HCT116 (cell line): ENCODE data around the gene SLC26A3. TPM values are rescaled to one million over a fixed set of nuclear protein-coding genes. Genes with fewer than 3 reads are reported as not detected.

ENCODE experiments used
- ATAC-seq: fragments of 200-7000 bp; cut with Tn5 transposase; 2 replicates; pipeline ENCODE4 v1.9.1; 2020; ENCODE audit warnings: mild to moderate bottlenecking, moderate library complexity
- BruUV-seq: library from RNA; stranded (reverse); fragments of 400-500 nt; replicated peaks from 2 replicates; lab custom pipeline; 2021; lab: Mats Ljungman, UMichigan
- CTCF ChIA-PET: fragments of 300-600 bp; sonication (Branson Sonifier 250); formaldehyde crosslinking; loops from one replicate; lab custom pipeline; 2021; ENCODE audit warnings: antibody characterized with exemption; lab: Charles Lee
- POLR2A ChIA-PET: fragments of 300-600, 350-600 bp; sonication (Branson Sonifier 250); formaldehyde crosslinking; loops from one replicate; lab custom pipeline; 2021; ENCODE audit warnings: antibody characterized with exemption; lab: Charles Lee
- RAD21 ChIA-PET, 2 experiments: fragments of 300-600 bp; sonication (Branson Sonifier 250); formaldehyde crosslinking; loops; one replicate each; lab custom pipeline; 2023; ENCODE audit warnings: low total read pairs in 2 of 2; ENCODE audit not compliant: uncharacterized antibody in 2 of 2, unreplicated experiment in 2 of 2, low non-redundant PET in 1 of 2; lab: Charles Lee
- DNase-seq: peaks from one replicate; pipeline ENCODE4 v3.0.0-alpha.2; 2010; ENCODE audit warnings: low read depth, low spot score
- H2AFZ ChIP-seq: fragments of 200-600 bp; shearing (Covaris generic), sonication (generic); 2 replicates; pipeline ENCODE4 v1.6.1; 2017; ENCODE audit warnings: low read depth, mixed run types, mixed read lengths, antibody characterized with exemption, low read length; ENCODE audit not compliant: poor library complexity, severe bottlenecking
- H3K27ac ChIP-seq: 2 replicates; pipeline ENCODE4 v1.5.1; 2012; ENCODE audit warnings: low read depth, low read length
- H3K27me3 ChIP-seq: fragments of 200-600 bp; sonication (generic); 2 replicates; pipeline ENCODE4 v1.6.1; 2016; ENCODE audit warnings: mixed run types, low read length, mixed read lengths; ENCODE audit not compliant: insufficient read depth
- H3K36me3 ChIP-seq, 2 experiments: fragments of 200-500 bp in 1 of 2; fragments of 200-600 bp in 1 of 2; sonication (Bioruptor generic) in 1 of 2; sonication (generic) in 1 of 2; 2 replicates each; pipeline versions ENCODE4 v1.5.1 to v1.6.1; 2014 to 2016; ENCODE audit warnings: low read length in 2 of 2, inconsistent platforms in 1 of 2, mixed read lengths in 1 of 2, mixed run types in 1 of 2; ENCODE audit not compliant: insufficient read depth in 2 of 2, control insufficient read depth in 1 of 2
- H3K4me1 ChIP-seq, 2 experiments: fragments of 200-600 bp in 1 of 2; sonication (generic) in 1 of 2; 2 replicates each; pipeline versions ENCODE4 v1.5.1 to v1.6.1; 2012 to 2017; ENCODE audit warnings: low read length in 2 of 2, inconsistent platforms in 1 of 2, mild to moderate bottlenecking in 1 of 2, mixed read lengths in 1 of 2, mixed run types in 1 of 2, moderate library complexity in 1 of 2; ENCODE audit not compliant: insufficient read depth in 2 of 2, control insufficient read depth in 1 of 2
- H3K4me2 ChIP-seq: fragments of 200-600 bp; sonication (generic); 2 replicates; pipeline ENCODE4 v1.6.1; 2017; ENCODE audit warnings: mixed run types, low read length, mixed read lengths
- H3K4me3 ChIP-seq, 2 experiments: fragments of 200-600 bp in 1 of 2; sonication (generic) in 1 of 2; replicated peaks in 1 of 2; 2 replicates each; pipeline ENCODE4 v1.5.1; 2011 to 2016; ENCODE audit warnings: low read length in 2 of 2, control low read depth in 1 of 2, low read depth in 1 of 2, mild to moderate bottlenecking in 1 of 2, mixed read lengths in 1 of 2, mixed run types in 1 of 2
- H3K79me2 ChIP-seq: fragments of 200-600 bp; sonication (generic); 2 replicates; pipeline ENCODE4 v1.6.1; 2017; ENCODE audit warnings: mild to moderate bottlenecking, mixed run types, low read length, moderate library complexity, mixed read lengths; ENCODE audit not compliant: insufficient read depth
- H3K9ac ChIP-seq: fragments of 200-600 bp; sonication (generic); 2 replicates; pipeline ENCODE4 v1.6.1; 2016; ENCODE audit warnings: low read length, mixed read lengths
- H3K9me2 ChIP-seq: fragments of 200-600 bp; sonication (generic), shearing (Covaris generic); 2 replicates; pipeline ENCODE4 v1.6.1; 2017; ENCODE audit warnings: mixed run types, mild to moderate bottlenecking, moderate library complexity; ENCODE audit not compliant: insufficient read depth
- H3K9me3 ChIP-seq, 2 experiments: fragments of 200-500 bp in 1 of 2; fragments of 200-600 bp in 1 of 2; sonication (Bioruptor generic) in 1 of 2; sonication (generic) in 1 of 2; 2 replicates each; pipeline ENCODE4 v1.6.1; 2014 to 2017; ENCODE audit warnings: low read length in 2 of 2, mixed read lengths in 2 of 2, inconsistent platforms in 1 of 2, low read depth in 1 of 2, mild to moderate bottlenecking in 1 of 2, mixed run types in 1 of 2, moderate library complexity in 1 of 2; ENCODE audit not compliant: control insufficient read depth in 1 of 2, insufficient read depth in 1 of 2
- H4K20me1 ChIP-seq: fragments of 200-600 bp; sonication (generic), shearing (Covaris generic); 2 replicates; pipeline ENCODE4 v1.6.1; 2017; ENCODE audit warnings: mixed run types, mild to moderate bottlenecking, moderate library complexity; ENCODE audit not compliant: insufficient read depth
- CBX3 ChIP-seq: IDR thresholded peaks from 2 replicates; pipeline ENCODE4 v1.6.1; 2012; ENCODE audit warnings: low read depth
- CEBPB ChIP-seq: IDR thresholded peaks from 2 replicates; pipeline ENCODE4 v1.6.1; 2012; ENCODE audit warnings: low read depth
- EGR1 ChIP-seq: IDR thresholded peaks from 2 replicates; pipeline ENCODE4 v1.6.1; 2012; ENCODE audit warnings: low read depth
- ELF1 ChIP-seq: IDR thresholded peaks from 2 replicates; pipeline ENCODE4 v1.6.1; 2012; ENCODE audit warnings: low read depth, borderline replicate concordance
- JUND ChIP-seq: IDR thresholded peaks from 2 replicates; pipeline ENCODE4 v1.6.1; 2012
- POLR2A ChIP-seq: IDR thresholded peaks from 2 replicates; pipeline ENCODE4 v1.7.0; 2011; ENCODE audit warnings: borderline replicate concordance; ENCODE audit not compliant: insufficient read depth, insufficient read length; ENCODE audit errors: extremely low read depth
- POLR2AphosphoS5 ChIP-seq: IDR thresholded peaks from 2 replicates; pipeline ENCODE4 v1.6.1; 2011; ENCODE audit warnings: mild to moderate bottlenecking, low read depth, low read length, moderate library complexity
- RAD21 ChIP-seq: IDR thresholded peaks from 2 replicates; pipeline ENCODE4 v1.6.1; 2012; ENCODE audit warnings: low read depth, mild to moderate bottlenecking
- SIN3A ChIP-seq: IDR thresholded peaks from 2 replicates; pipeline ENCODE4 v1.6.1; 2012; ENCODE audit warnings: low read depth
- SP1 ChIP-seq: IDR thresholded peaks from 2 replicates; pipeline ENCODE4 v1.6.1; 2012; ENCODE audit warnings: low read depth
- SRF ChIP-seq: IDR thresholded peaks from 2 replicates; pipeline ENCODE4 v1.6.1; 2012; ENCODE audit warnings: low read depth
- TCF7L2 ChIP-seq: IDR thresholded peaks from 2 replicates; pipeline ENCODE4 v1.7.0; 2011; ENCODE audit warnings: borderline replicate concordance, inconsistent platforms; ENCODE audit not compliant: insufficient read depth, insufficient read length; ENCODE audit errors: extremely low read depth
- intact Hi-C: fragments of 100-400 bp; cut with micrococcal nuclease; formaldehyde crosslinking; loops from 2 replicates; pipeline ENCODE4 v1.10.0; 2022
- total RNA-seq: library from RNA; stranded (reverse); gene quantifications from one replicate; pipeline ENCODE4 v1.2.1, GENCODE V29; 2021; ENCODE audit not compliant: unreplicated experiment
- TF ChIP-seq, protein P1 (sequence below): IDR thresholded peaks from 2 replicates; pipeline ENCODE4 v1.6.1; 2012; ENCODE audit warnings: low read depth
- TF ChIP-seq, protein P2 (sequence below): IDR thresholded peaks from 2 replicates; pipeline ENCODE4 v1.6.1; 2012

Gene SLC26A3
- total RNA-seq, 1 experiment from 2014 or later = 0.54 TPM

DNA sequence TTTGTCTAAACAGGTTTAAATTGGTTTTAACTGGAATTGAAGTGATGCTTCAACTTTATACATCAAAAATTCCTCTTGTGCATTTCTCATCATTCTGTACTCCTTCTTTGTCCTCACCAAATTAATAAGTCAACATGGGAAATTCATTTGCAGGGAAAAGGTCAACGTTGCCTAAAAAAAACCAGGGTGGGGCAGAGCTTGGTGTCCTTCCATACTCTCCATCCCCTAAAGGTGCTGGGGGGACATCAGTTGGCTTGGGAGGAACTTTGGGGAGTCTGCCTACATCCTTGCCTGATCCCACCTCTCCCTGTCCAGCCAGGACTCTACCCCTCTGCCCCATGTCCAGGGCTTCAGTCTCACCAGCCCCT lies 34.1 kb upstream of the SLC26A3 start:
- H3K9ac ChIP-seq = no peak overlapping the region
- no peak overlapping the region for H2AFZ ChIP-seq
- TF ChIP-seq SIN3A (no peak), ELF1 (no peak), SP1 (no peak), JUND (no peak), POLR2A (no peak), RAD21 (no peak), EGR1 (no peak), TCF7L2 (no peak), POLR2AphosphoS5 (no peak), CBX3 (no peak), SRF (no peak), CEBPB (no peak)
- TF ChIP-seq, protein P1, sequence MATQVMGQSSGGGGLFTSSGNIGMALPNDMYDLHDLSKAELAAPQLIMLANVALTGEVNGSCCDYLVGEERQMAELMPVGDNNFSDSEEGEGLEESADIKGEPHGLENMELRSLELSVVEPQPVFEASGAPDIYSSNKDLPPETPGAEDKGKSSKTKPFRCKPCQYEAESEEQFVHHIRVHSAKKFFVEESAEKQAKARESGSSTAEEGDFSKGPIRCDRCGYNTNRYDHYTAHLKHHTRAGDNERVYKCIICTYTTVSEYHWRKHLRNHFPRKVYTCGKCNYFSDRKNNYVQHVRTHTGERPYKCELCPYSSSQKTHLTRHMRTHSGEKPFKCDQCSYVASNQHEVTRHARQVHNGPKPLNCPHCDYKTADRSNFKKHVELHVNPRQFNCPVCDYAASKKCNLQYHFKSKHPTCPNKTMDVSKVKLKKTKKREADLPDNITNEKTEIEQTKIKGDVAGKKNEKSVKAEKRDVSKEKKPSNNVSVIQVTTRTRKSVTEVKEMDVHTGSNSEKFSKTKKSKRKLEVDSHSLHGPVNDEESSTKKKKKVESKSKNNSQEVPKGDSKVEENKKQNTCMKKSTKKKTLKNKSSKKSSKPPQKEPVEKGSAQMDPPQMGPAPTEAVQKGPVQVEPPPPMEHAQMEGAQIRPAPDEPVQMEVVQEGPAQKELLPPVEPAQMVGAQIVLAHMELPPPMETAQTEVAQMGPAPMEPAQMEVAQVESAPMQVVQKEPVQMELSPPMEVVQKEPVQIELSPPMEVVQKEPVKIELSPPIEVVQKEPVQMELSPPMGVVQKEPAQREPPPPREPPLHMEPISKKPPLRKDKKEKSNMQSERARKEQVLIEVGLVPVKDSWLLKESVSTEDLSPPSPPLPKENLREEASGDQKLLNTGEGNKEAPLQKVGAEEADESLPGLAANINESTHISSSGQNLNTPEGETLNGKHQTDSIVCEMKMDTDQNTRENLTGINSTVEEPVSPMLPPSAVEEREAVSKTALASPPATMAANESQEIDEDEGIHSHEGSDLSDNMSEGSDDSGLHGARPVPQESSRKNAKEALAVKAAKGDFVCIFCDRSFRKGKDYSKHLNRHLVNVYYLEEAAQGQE = no peak
- TF ChIP-seq, protein P2, sequence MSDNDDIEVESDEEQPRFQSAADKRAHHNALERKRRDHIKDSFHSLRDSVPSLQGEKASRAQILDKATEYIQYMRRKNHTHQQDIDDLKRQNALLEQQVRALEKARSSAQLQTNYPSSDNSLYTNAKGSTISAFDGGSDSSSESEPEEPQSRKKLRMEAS = no peak
- H3K79me2 ChIP-seq = no peaks in the 10 kb centered on the region
- RAD21 ChIA-PET = no interaction called here
- no peaks in the 10 kb centered on the region for H4K20me1 ChIP-seq
- no peaks in the 10 kb centered on the region for H3K27me3 ChIP-seq
- no TSS peak for BruUV-seq
- CTCF ChIA-PET = no interaction called here
- no peak overlapping the region for H3K4me3 ChIP-seq
- H3K27ac ChIP-seq = no peak overlapping the region
- POLR2A ChIA-PET = no interaction called here
- no peak overlapping the region for H3K4me2 ChIP-seq
- DNase-seq (no peak), ATAC-seq (no peak)
- no peaks in the 10 kb centered on the region for H3K9me3 ChIP-seq
- peaks cover 8 to 10% of the 10 kb centered on the region in 2 experiments; a peak in 3 of 4 replicates for H3K4me1 ChIP-seq
- H3K36me3 ChIP-seq = no peaks in the 10 kb centered on the region
- H3K9me2 ChIP-seq = no peaks in the 10 kb centered on the region
- intact Hi-C loops = no loop called here
